Measurements from ENCODE around the gene CFAP251. TPM values are rescaled to one million over a fixed set of nuclear protein-coding genes. Genes with fewer than 3 reads are reported as not detected.

The CFAP251 gene
- total RNA-seq, 1 experiment from 2014 or later: 2.6 TPM

GRCh38 chr12:121939992-121940766 is 21.8 kb downstream of the CFAP251 start:
- TF ChIP-seq ZBTB33 (IDR thresholded peaks at IDR 0.05; ENCODE audit: extremely low read depth, insufficient replicate concordance, low read length) (no peak), SRF (IDR thresholded peaks at IDR 0.05; ENCODE audit: low read depth) (no peak), FOSL1 (IDR thresholded peaks at IDR 0.05; ENCODE audit: low read depth) (no peak), TCF7L2 (IDR thresholded peaks at IDR 0.05; ENCODE audit: borderline replicate concordance, extremely low read depth, insufficient read depth, insufficient read length) (no peak), ZFX (IDR thresholded peaks at IDR 0.05) (no peak), ATF3 (IDR thresholded peaks at IDR 0.05) (no peak), RAD21 (IDR thresholded peaks at IDR 0.05; ENCODE audit: low read depth) (no peak), SIN3A (IDR thresholded peaks at IDR 0.05; ENCODE audit: low read depth) (no peak), CEBPB (IDR thresholded peaks at IDR 0.05; ENCODE audit: low read depth) (no peak), JUND (IDR thresholded peaks at IDR 0.05) (no peak), EZH2phosphoT487 (IDR thresholded peaks at IDR 0.05; ENCODE audit: borderline replicate concordance) (no peak), YY1 (IDR thresholded peaks at IDR 0.05; ENCODE audit: extremely low read depth, insufficient replicate concordance, low read depth, low read length) (no peak)
- Histone ChIP-seq H3K9me3 (ENCODE audit: control insufficient read depth in 1 of 2, insufficient read depth in 1 of 2, low read depth in 1 of 2, low read length in 2 of 2) (no peaks in the 10 kb centered on the region), H3K36me3 (ENCODE audit: control insufficient read depth in 1 of 2, insufficient read depth in 2 of 2, low read length in 2 of 2) (no peaks in the 10 kb centered on the region), H3K9ac (ENCODE audit: low read length) (no peak overlapping the region), H3K27me3 (ENCODE audit: insufficient read depth, low read length) (no peaks in the 10 kb centered on the region), H3K4me1 (ENCODE audit: control insufficient read depth in 1 of 2, insufficient read depth in 2 of 2, low read length in 2 of 2) (no peaks in the 10 kb centered on the region), H2AFZ (ENCODE audit: low read depth, low read length, poor library complexity, severe bottlenecking) (no peak overlapping the region), H3K79me2 (ENCODE audit: insufficient read depth, low read length) (no peaks in the 10 kb centered on the region), H4K20me1 (ENCODE audit: insufficient read depth) (no peaks in the 10 kb centered on the region), H3K4me2 (ENCODE audit: low read length) (no peak overlapping the region), H3K27ac (ENCODE audit: low read depth, low read length) (no peak overlapping the region), H3K4me3 (replicated peaks in 1 of 2; ENCODE audit: low read depth in 1 of 2, low read length in 2 of 2) (no peak overlapping the region), H3K9me2 (ENCODE audit: insufficient read depth) (no peaks in the 10 kb centered on the region)
- intact Hi-C loops (cut with micrococcal nuclease): no loop called here
- ChIA-PET RAD21 (ENCODE audit: low non-redundant PET in 1 of 2, low total read pairs in 2 of 2, uncharacterized antibody in 2 of 2, unreplicated experiment in 2 of 2) (no interaction called here), CTCF (no interaction called here), POLR2A (no interaction called here)
- BruUV-seq (replicated peaks): no TSS peak
- DNase-seq (ENCODE audit: low read depth, low spot score) (no peak), ATAC-seq (no peak)

Measured in HCT116 (cell line).